T-helper 1 cell treated with Interleukin-12 subunit alpha and Interleukin-12 subunit beta and Interleukin-4 antibody, amounts not matched to agents 30 μg/mL and 1 μg/mL, for 36 hours (primary cell): Measurements from ENCODE around the gene KCNJ8.

Source experiments
- H3K27ac Mint-ChIP-seq: one replicate; pipeline ENCODE4 v1.8.0; 2021; ENCODE audit warnings: mild to moderate bottlenecking, mixed read lengths
- H3K27me3 Mint-ChIP-seq: one replicate; pipeline ENCODE4 v1.8.0; 2021; ENCODE audit warnings: low read depth, mixed read lengths
- H3K36me3 Mint-ChIP-seq: one replicate; pipeline ENCODE4 v1.8.0; 2021; ENCODE audit warnings: low read depth, mixed read lengths
- H3K4me1 Mint-ChIP-seq: one replicate; pipeline ENCODE4 v1.8.0; 2021; ENCODE audit warnings: low read depth, mixed read lengths
- H3K4me3 Mint-ChIP-seq: one replicate; pipeline ENCODE4 v1.8.0; 2021; ENCODE audit warnings: mild to moderate bottlenecking, moderate library complexity, mixed read lengths
- H3K9me3 Mint-ChIP-seq: one replicate; pipeline ENCODE4 v1.8.0; 2021; ENCODE audit warnings: mixed read lengths

Gene KCNJ8

GRCh38 chr12:21769307-21769706, 5.2 kb downstream of the KCNJ8 start:
- Mint-ChIP-seq H3K27ac (no peak overlapping the region), H3K9me3 (no peaks in the 10 kb centered on the region), H3K4me3 (no peak overlapping the region), H3K27me3 (peaks cover 28% of the 10 kb centered on the region), H3K4me1 (peaks cover 3% of the 10 kb centered on the region), H3K36me3 (no peaks in the 10 kb centered on the region)

- Mint-ChIP-seq H3K4me3 (no peak overlapping the region), H3K27me3 (peaks cover 8% of the 10 kb centered on the region), H3K36me3 (no peaks in the 10 kb centered on the region), H3K9me3 (no peaks in the 10 kb centered on the region), H3K4me1 (no peaks in the 10 kb centered on the region), H3K27ac (no peak overlapping the region)
These were observed 8.1 kb downstream of the KCNJ8 start for GRCh38 chr12:21766403-21766802.

- peaks cover 7% of the 10 kb centered on the region for H3K27me3 Mint-ChIP-seq
- H3K4me1 Mint-ChIP-seq, result no peaks in the 10 kb centered on the region
- H3K9me3 Mint-ChIP-seq, result no peaks in the 10 kb centered on the region
- no peak overlapping the region for H3K27ac Mint-ChIP-seq
- no peaks in the 10 kb centered on the region for H3K36me3 Mint-ChIP-seq
- H3K4me3 Mint-ChIP-seq, result no peak overlapping the region
These were observed 9.6 kb downstream of the KCNJ8 start for GRCh38 chr12:21764950-21765349.

- no peaks in the 10 kb centered on the region for H3K9me3 Mint-ChIP-seq
- no peaks in the 10 kb centered on the region for H3K4me1 Mint-ChIP-seq
- no peaks in the 10 kb centered on the region for H3K27me3 Mint-ChIP-seq
- no peak overlapping the region for H3K4me3 Mint-ChIP-seq
- H3K36me3 Mint-ChIP-seq, result no peaks in the 10 kb centered on the region
- H3K27ac Mint-ChIP-seq, result no peak overlapping the region
These were observed 10.4 kb downstream of the KCNJ8 start for GRCh38 chr12:21764065-21764464.

- no peaks in the 10 kb centered on the region for H3K4me1 Mint-ChIP-seq
These were observed 11.0 kb downstream of the KCNJ8 start for GRCh38 chr12:21763531-21763930.

GRCh38 chr12:21759737-21760136, 14.8 kb downstream of the KCNJ8 start:
- H3K9me3 Mint-ChIP-seq, result no peaks in the 10 kb centered on the region
- H3K36me3 Mint-ChIP-seq, result no peaks in the 10 kb centered on the region
- no peaks in the 10 kb centered on the region for H3K27me3 Mint-ChIP-seq
- no peaks in the 10 kb centered on the region for H3K4me1 Mint-ChIP-seq
- H3K27ac Mint-ChIP-seq, result no peak overlapping the region
- no peak overlapping the region for H3K4me3 Mint-ChIP-seq

More at GRCh38 chr12:21763531-21763930, 11.0 kb downstream of the KCNJ8 start:
- Mint-ChIP-seq H3K4me3 (no peak overlapping the region), H3K9me3 (no peaks in the 10 kb centered on the region), H3K27me3 (no peaks in the 10 kb centered on the region), H3K36me3 (no peaks in the 10 kb centered on the region), H3K27ac (no peak overlapping the region)

- Mint-ChIP-seq H3K27ac (no peak overlapping the region), H3K36me3 (no peaks in the 10 kb centered on the region), H3K9me3 (no peaks in the 10 kb centered on the region), H3K4me3 (no peak overlapping the region), H3K27me3 (no peaks in the 10 kb centered on the region), H3K4me1 (no peaks in the 10 kb centered on the region)
These were observed 16.8 kb downstream of the KCNJ8 start for GRCh38 chr12:21757735-21758134.

- no peaks in the 10 kb centered on the region for H3K4me1 Mint-ChIP-seq
- no peak overlapping the region for H3K27ac Mint-ChIP-seq
- H3K4me3 Mint-ChIP-seq, result no peak overlapping the region
- no peaks in the 10 kb centered on the region for H3K9me3 Mint-ChIP-seq
- H3K36me3 Mint-ChIP-seq, result no peaks in the 10 kb centered on the region
- no peaks in the 10 kb centered on the region for H3K27me3 Mint-ChIP-seq
These were observed 17.8 kb downstream of the KCNJ8 start for GRCh38 chr12:21756699-21757098.

GRCh38 chr12:21751517-21751916, 23.0 kb downstream of the KCNJ8 start:
- no peak overlapping the region for H3K27ac Mint-ChIP-seq
- H3K36me3 Mint-ChIP-seq, result no peaks in the 10 kb centered on the region
- H3K27me3 Mint-ChIP-seq, result peaks cover 3% of the 10 kb centered on the region
- H3K9me3 Mint-ChIP-seq, result no peaks in the 10 kb centered on the region
- H3K4me1 Mint-ChIP-seq, result no peaks in the 10 kb centered on the region
- no peak overlapping the region for H3K4me3 Mint-ChIP-seq

GRCh38 chr12:21745258-21745657, 29.2 kb downstream of the KCNJ8 start:
- H3K4me3 Mint-ChIP-seq, result no peak overlapping the region
- H3K27me3 Mint-ChIP-seq, result peaks cover 10% of the 10 kb centered on the region
- no peaks in the 10 kb centered on the region for H3K4me1 Mint-ChIP-seq
- H3K36me3 Mint-ChIP-seq, result no peaks in the 10 kb centered on the region
- no peak overlapping the region for H3K27ac Mint-ChIP-seq
- peaks cover 7% of the 10 kb centered on the region for H3K9me3 Mint-ChIP-seq

- no peak overlapping the region for H3K27ac Mint-ChIP-seq
- no peaks in the 10 kb centered on the region for H3K4me1 Mint-ChIP-seq
- H3K9me3 Mint-ChIP-seq, result no peaks in the 10 kb centered on the region
- no peak overlapping the region for H3K4me3 Mint-ChIP-seq
- no peaks in the 10 kb centered on the region for H3K27me3 Mint-ChIP-seq
- H3K36me3 Mint-ChIP-seq, result no peaks in the 10 kb centered on the region
These were observed 43.4 kb downstream of the KCNJ8 start for GRCh38 chr12:21731144-21731543.

GRCh38 chr12:21725731-21726130, 48.8 kb downstream of the KCNJ8 start:
- Mint-ChIP-seq H3K4me3 (no peak overlapping the region), H3K36me3 (no peaks in the 10 kb centered on the region), H3K4me1 (no peaks in the 10 kb centered on the region), H3K27ac (no peak overlapping the region), H3K27me3 (no peaks in the 10 kb centered on the region), H3K9me3 (no peaks in the 10 kb centered on the region)

GRCh38 chr12:21718944-21719650, 55.4 kb downstream of the KCNJ8 start:
- Mint-ChIP-seq H3K36me3 (no peaks in the 10 kb centered on the region), H3K4me3 (no peak overlapping the region), H3K27me3 (peaks cover 4% of the 10 kb centered on the region), H3K9me3 (no peaks in the 10 kb centered on the region), H3K4me1 (no peaks in the 10 kb centered on the region), H3K27ac (no peak overlapping the region)

GRCh38 chr12:21718403-21718802, 56.1 kb downstream of the KCNJ8 start:
- H3K4me3 Mint-ChIP-seq, result no peak overlapping the region

GRCh38 chr12:21717767-21718166, 56.7 kb downstream of the KCNJ8 start:
- Mint-ChIP-seq H3K4me3 (no peak overlapping the region), H3K4me1 (no peaks in the 10 kb centered on the region), H3K27me3 (peaks cover 4% of the 10 kb centered on the region), H3K9me3 (no peaks in the 10 kb centered on the region), H3K36me3 (no peaks in the 10 kb centered on the region), H3K27ac (no peak overlapping the region)

More at GRCh38 chr12:21718403-21718802, 56.1 kb downstream of the KCNJ8 start:
- peaks cover 4% of the 10 kb centered on the region for H3K27me3 Mint-ChIP-seq
- no peaks in the 10 kb centered on the region for H3K9me3 Mint-ChIP-seq
- no peaks in the 10 kb centered on the region for H3K4me1 Mint-ChIP-seq
- H3K27ac Mint-ChIP-seq, result no peak overlapping the region
- H3K36me3 Mint-ChIP-seq, result no peaks in the 10 kb centered on the region

GRCh38 chr12:21715386-21715785, 59.1 kb downstream of the KCNJ8 start:
- no peak overlapping the region for H3K27ac Mint-ChIP-seq
- peaks cover 4% of the 10 kb centered on the region for H3K27me3 Mint-ChIP-seq
- H3K4me3 Mint-ChIP-seq, result no peak overlapping the region
- no peaks in the 10 kb centered on the region for H3K9me3 Mint-ChIP-seq
- peaks cover 4% of the 10 kb centered on the region for H3K4me1 Mint-ChIP-seq
- no peaks in the 10 kb centered on the region for H3K36me3 Mint-ChIP-seq
